RWPE2 (cell line): ENCODE results near the gene SLC3A2.

Experiments
- ATAC-seq: fragments of 200-7000 bp; cut with Tn5 transposase; 3 replicates; pipeline ENCODE4 v1.9.1; 2021; ENCODE audit warnings: low read depth
- DNase-seq: peaks from one replicate; pipeline ENCODE4 v3.0.0-alpha.2; 2020; ENCODE audit warnings: low spot score
- H3K27ac ChIP-seq: fragments of 450-650 bp; 2 replicates; pipeline ENCODE4 v1.5.1; 2017; ENCODE audit warnings: mild to moderate bottlenecking; ENCODE audit not compliant: poor library complexity, severe bottlenecking
- H3K27me3 ChIP-seq: fragments of 250-450 bp; sonication (Bioruptor Pico); 2 replicates; pipeline ENCODE4 v1.5.1; 2021; ENCODE audit warnings: mild to moderate bottlenecking, moderate library complexity; ENCODE audit not compliant: insufficient read depth, poor library complexity, severe bottlenecking
- H3K36me3 ChIP-seq: fragments of 250-450 bp; sonication (Bioruptor Pico); 2 replicates; pipeline ENCODE4 v1.5.1; 2020; ENCODE audit warnings: low read depth, mild to moderate bottlenecking, moderate library complexity
- H3K4me1 ChIP-seq: fragments of 250-450 bp; sonication (Bioruptor Pico); 2 replicates; pipeline ENCODE4 v1.5.1; 2021; ENCODE audit warnings: mild to moderate bottlenecking, moderate library complexity; ENCODE audit not compliant: insufficient read depth, poor library complexity, severe bottlenecking
- H3K4me3 ChIP-seq: fragments of 250-450 bp; sonication (Bioruptor Pico); 2 replicates; pipeline ENCODE4 v1.5.1; 2021; ENCODE audit warnings: mild to moderate bottlenecking, moderate library complexity; ENCODE audit not compliant: severe bottlenecking
- H3K9me3 ChIP-seq: fragments of 250-450 bp; sonication (Bioruptor Pico); 2 replicates; pipeline ENCODE4 v1.5.1; 2021; ENCODE audit warnings: mild to moderate bottlenecking, moderate library complexity; ENCODE audit not compliant: severe bottlenecking
- CTCF ChIP-seq: fragments of 450-650 bp; IDR thresholded peaks from one replicate; pipeline ENCODE4 v1.5.1; 2017; ENCODE audit warnings: mild to moderate bottlenecking, moderate library complexity; ENCODE audit not compliant: poor library complexity, severe bottlenecking

The SLC3A2 gene

DNA sequence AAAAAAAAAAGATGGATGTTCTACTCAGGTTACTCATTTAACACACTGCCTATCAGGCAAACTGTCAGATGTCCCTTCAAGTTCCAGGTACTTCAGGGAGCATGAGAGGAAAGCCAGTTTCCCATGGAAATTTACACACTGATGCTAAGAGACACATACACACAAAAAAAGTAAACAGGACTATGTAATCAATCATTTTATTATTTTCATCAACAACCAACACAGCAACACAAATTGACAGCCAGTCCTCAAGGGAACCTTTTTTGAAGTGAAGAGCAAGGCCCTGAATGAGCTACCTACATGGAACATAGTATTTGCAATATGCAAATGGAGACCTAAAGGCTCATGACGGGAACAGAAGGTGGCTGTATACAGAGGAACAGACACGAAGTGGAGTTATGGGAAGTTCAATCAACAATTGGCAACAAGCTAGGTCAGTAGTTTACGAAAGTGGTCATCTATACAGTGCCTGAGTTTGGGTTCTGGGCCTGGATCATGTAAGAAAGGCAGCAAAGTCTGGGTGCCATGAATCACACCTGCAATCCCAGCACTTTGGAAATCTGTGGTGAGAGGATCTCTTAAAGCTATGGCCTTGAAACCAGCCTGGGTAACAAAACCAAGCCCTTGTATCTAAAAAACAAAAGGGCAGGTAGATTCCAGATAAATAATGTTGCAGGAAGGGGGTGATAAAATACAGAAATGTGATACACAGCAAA is 28.7 kb upstream of the SLC3A2 start:
- peak; percentile 8; the same call in 2 of the 3 replicates for ATAC-seq
- TF ChIP-seq CTCF = no peak
- Histone ChIP-seq H3K27me3 (no peaks in the 10 kb centered on the region), H3K9me3 (no peaks in the 10 kb centered on the region), H3K36me3 (peaks cover 41% of the 10 kb centered on the region), H3K4me3 (no peak overlapping the region), H3K4me1 (peaks cover 12% of the 10 kb centered on the region), H3K27ac (peak overlapping the region; percentile 84)
- DNase-seq = no peak

- no peaks in the 10 kb centered on the region for H3K27me3 ChIP-seq
- H3K27ac ChIP-seq = peak overlapping the region; percentile 84
- DNase-seq = no peak
- TF ChIP-seq CTCF = no peak
- peaks cover 17% of the 10 kb centered on the region for H3K4me1 ChIP-seq
- no peak for ATAC-seq
- H3K4me3 ChIP-seq = peak overlapping the region; percentile 87
- no peaks in the 10 kb centered on the region for H3K9me3 ChIP-seq
- peaks cover 44% of the 10 kb centered on the region for H3K36me3 ChIP-seq
These were observed 28.0 kb upstream of the SLC3A2 start for GRCh38 chr11:62852523-62853188.

- no peak for ATAC-seq
- no peak for TF ChIP-seq CTCF
- Histone ChIP-seq H3K27me3 (no peaks in the 10 kb centered on the region), H3K4me1 (peaks cover 24% of the 10 kb centered on the region), H3K9me3 (no peaks in the 10 kb centered on the region), H3K4me3 (peak overlapping the region; percentile 87), H3K36me3 (peaks cover 47% of the 10 kb centered on the region), H3K27ac (peak overlapping the region; percentile 84)
- no peak for DNase-seq
These were observed 27.3 kb upstream of the SLC3A2 start for GRCh38 chr11:62853279-62853965.

DNA sequence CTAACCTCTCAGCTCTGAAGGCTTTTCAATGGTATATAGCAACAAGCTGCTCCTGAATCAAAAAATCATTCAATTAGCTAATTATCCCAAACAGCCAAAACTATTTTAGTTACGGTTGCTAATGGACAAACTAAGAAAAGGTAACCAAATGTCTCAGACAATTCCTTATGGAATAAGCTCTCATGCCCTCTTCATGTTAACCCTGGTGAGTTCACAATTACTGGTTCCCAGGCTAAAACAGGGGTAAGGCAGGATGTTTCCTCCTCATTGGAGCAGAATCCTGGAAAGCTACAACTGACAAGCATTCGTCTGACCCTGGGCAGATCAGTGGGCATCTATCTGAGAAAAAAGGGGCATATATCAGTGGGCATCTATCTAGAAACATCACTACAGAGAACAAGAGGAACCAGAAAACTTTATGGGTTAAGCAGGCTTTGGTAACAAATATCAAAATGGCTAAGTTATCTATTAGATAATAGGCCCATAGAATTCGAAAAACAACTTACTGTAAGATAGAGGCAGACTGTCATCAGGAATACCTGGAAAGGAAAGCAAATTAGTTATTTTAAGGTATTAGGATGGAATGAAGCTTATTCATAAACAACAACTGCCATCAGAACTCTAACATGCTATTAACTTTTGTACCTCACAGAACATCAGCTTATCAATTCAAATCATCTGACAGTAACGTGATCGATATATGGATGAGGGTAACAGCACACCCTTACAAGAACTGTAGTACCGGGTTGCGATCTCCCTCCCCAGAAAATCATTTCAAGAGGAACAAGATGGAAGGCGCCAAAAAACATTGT is 26.5 kb upstream of the SLC3A2 start:
- DNase-seq (no peak), ATAC-seq (no peak)
- no peak for TF ChIP-seq CTCF
- Histone ChIP-seq H3K27me3 (no peaks in the 10 kb centered on the region), H3K27ac (peak overlapping the region; percentile 84), H3K36me3 (peaks cover 47% of the 10 kb centered on the region), H3K4me1 (peaks cover 26% of the 10 kb centered on the region), H3K9me3 (no peaks in the 10 kb centered on the region), H3K4me3 (peak overlapping the region; percentile 87)
